Glutamatergic neuron (in vitro differentiated cells): ENCODE results near the gene CXCR2. TPM values are rescaled to one million over a fixed set of nuclear protein-coding genes. Genes with fewer than 3 reads are reported as not detected.

Experiments
- DNase-seq: peaks from one replicate; pipeline ENCODE4 v3.0.0; 2022
- H3K27ac Mint-ChIP-seq: one replicate; pipeline ENCODE4 v1.8.0; 2020; ENCODE audit warnings: mild to moderate bottlenecking, mixed read lengths, inconsistent platforms; ENCODE audit not compliant: unreplicated experiment
- H3K27me3 Mint-ChIP-seq: one replicate; pipeline ENCODE4 v1.8.0; 2020; ENCODE audit warnings: mild to moderate bottlenecking, moderate library complexity, mixed read lengths, inconsistent platforms; ENCODE audit not compliant: unreplicated experiment
- H3K36me3 Mint-ChIP-seq: one replicate; pipeline ENCODE4 v1.8.0; 2020; ENCODE audit warnings: mild to moderate bottlenecking, mixed read lengths, inconsistent platforms; ENCODE audit not compliant: unreplicated experiment
- H3K4me1 Mint-ChIP-seq: one replicate; pipeline ENCODE4 v1.8.0; 2020; ENCODE audit warnings: mild to moderate bottlenecking, low read depth, mixed read lengths, inconsistent platforms; ENCODE audit not compliant: unreplicated experiment
- H3K4me3 Mint-ChIP-seq: one replicate; pipeline ENCODE4 v1.8.0; 2020; ENCODE audit warnings: mild to moderate bottlenecking, mixed read lengths, inconsistent platforms; ENCODE audit not compliant: unreplicated experiment
- H3K9me3 Mint-ChIP-seq: one replicate; pipeline ENCODE4 v1.8.0; 2020; ENCODE audit warnings: mild to moderate bottlenecking, moderate library complexity, mixed read lengths, inconsistent platforms; ENCODE audit not compliant: unreplicated experiment
- CTCF ChIP-seq: fragments of 200-600 bp; sonication (generic); IDR thresholded peaks from one replicate; pipeline ENCODE4 v1.5.0; 2021; ENCODE audit not compliant: partially characterized antibody, unreplicated experiment
- total RNA-seq: library from RNA; stranded (reverse); fragmentation: NEBNext Ultra II Directional; extraction: Animal tissue kit (Norgen Biotek cat#: 25700); gene quantifications from one replicate; pipeline ENCODE4 v1.2.1, GENCODE V29; 2021; ENCODE audit not compliant: unreplicated experiment

Gene CXCR2
- total RNA-seq, 1 donor from 2014 or later: not detected

DNA sequence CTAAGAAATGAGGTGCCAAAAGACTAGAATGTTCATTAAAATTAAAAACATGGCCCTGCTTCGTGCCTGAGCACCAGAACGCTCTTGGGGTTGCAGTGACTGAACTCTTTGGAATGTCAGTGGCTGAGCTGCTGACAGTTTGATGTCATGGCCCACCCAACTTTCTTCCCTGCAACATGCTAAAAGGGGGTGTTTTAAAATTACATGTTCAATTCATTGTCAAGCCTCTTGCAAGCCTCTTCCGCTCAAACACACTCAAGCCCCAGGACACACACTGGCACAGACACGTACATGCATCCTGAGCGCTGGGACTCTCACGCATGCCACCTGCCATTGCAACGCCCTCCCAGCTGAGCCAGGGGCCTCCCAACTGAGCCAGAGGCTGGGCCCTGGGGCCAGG lies 44.1 kb upstream of the CXCR2 start:
- H3K4me1 Mint-ChIP-seq: no peaks in the 10 kb centered on the region
- no peak for TF ChIP-seq CTCF
- H3K4me3 Mint-ChIP-seq: no peak overlapping the region
- H3K36me3 Mint-ChIP-seq: peaks cover 17% of the 10 kb centered on the region
- no peak for DNase-seq
- H3K27ac Mint-ChIP-seq: no peak overlapping the region
- H3K27me3 Mint-ChIP-seq: peaks cover 6% of the 10 kb centered on the region
- peaks cover 8% of the 10 kb centered on the region for H3K9me3 Mint-ChIP-seq

DNA sequence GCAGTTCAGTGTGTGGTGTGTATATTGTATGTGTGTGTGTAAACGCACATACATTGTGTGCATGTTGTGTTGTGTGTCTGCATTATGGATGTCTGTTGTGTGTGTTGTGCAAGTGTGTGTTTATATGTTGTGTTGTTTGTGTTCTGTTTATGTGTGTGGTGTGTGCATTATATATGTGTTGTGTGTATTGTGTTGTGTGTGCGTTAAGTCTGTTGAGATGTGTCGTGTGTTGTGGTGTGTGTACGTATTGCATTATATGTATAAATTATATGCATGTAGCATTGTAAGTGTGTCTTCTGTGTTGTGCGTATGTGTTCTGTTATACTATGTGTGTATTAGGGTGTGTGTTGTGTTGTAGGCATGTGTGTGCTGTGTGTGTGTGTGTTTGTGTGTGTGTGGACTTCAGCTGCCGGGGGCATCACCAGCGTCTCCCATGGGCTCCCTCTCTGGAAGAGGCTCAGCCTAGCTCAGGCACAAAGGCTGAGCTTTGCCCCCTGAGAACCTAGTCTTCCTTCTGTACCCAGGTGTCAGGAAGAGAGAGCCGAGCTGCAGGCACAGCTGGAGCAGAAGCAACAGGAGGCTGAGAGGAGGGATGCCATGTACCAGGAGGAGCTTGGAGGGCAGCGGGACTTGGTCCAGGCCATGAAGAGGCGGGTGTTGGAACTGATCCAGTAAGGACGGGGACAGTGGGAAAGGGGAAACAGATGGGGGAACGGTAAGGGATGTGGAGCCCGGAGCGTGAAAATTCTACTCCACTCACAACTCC lies 43.1 kb upstream of the CXCR2 start:
- TF ChIP-seq CTCF: no peak
- Mint-ChIP-seq H3K9me3 (peaks cover 3% of the 10 kb centered on the region), H3K27ac (no peak overlapping the region), H3K36me3 (peaks cover 17% of the 10 kb centered on the region), H3K27me3 (peaks cover 5% of the 10 kb centered on the region), H3K4me3 (no peak overlapping the region), H3K4me1 (no peaks in the 10 kb centered on the region)
- no peak for DNase-seq

DNA sequence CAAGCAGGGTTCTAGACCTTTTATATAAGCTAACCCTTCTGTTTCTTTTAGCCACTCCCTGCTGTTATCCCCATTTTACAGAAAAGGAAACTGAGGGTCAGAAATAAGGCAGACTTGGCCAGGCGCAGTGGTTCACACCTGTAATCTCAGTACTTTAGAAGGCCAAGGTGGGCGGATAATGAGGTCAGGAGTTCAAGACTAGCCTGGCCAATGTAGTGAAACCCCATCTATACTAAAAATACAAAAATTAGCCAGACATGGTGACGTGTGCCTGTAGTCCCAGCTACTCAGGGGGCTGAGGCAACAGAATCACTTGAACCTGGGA lies 42.5 kb upstream of the CXCR2 start:
- Mint-ChIP-seq H3K4me3 (no peak overlapping the region), H3K27ac (no peak overlapping the region), H3K9me3 (peaks cover 3% of the 10 kb centered on the region), H3K36me3 (peaks cover 17% of the 10 kb centered on the region), H3K27me3 (peaks cover 4% of the 10 kb centered on the region), H3K4me1 (no peaks in the 10 kb centered on the region)
- no peak for DNase-seq
- TF ChIP-seq CTCF: no peak

- Mint-ChIP-seq H3K4me1 (no peaks in the 10 kb centered on the region), H3K4me3 (no peak overlapping the region), H3K27me3 (peaks cover 4% of the 10 kb centered on the region), H3K9me3 (peaks cover 7% of the 10 kb centered on the region), H3K36me3 (peaks cover 17% of the 10 kb centered on the region), H3K27ac (no peak overlapping the region)
- no peak for TF ChIP-seq CTCF
- DNase-seq: no peak
Observed at GRCh38 chr2:218086478-218086877, 39.4 kb upstream of the CXCR2 start.

DNA sequence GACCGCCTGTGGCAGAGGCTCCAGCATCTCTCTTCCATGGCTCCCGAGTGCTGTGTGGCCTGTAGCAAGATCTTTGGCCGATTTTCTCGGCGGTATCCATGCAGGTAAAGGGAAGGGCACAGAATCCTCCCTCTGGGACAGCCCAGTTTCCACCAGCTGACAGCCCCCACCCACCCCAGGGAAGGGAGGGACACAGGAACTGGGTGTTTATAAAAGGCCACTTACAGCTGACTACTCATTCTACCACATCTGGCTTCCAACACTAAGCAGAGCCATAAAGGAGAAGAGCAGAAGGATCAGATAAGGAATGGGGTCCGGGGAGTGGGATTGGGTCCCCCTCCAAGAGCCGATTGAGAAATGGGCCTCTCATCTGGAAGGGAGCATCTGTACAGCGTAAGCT lies 36.6 kb upstream of the CXCR2 start:
- no peak for TF ChIP-seq CTCF
- Mint-ChIP-seq H3K9me3 (peaks cover 6% of the 10 kb centered on the region), H3K36me3 (peaks cover 12% of the 10 kb centered on the region), H3K4me3 (no peak overlapping the region), H3K27me3 (peaks cover 6% of the 10 kb centered on the region), H3K27ac (no peak overlapping the region), H3K4me1 (no peaks in the 10 kb centered on the region)
- no peak for DNase-seq
